ENCODE results near the gene QSOX1. TPM values are rescaled to one million over a fixed set of nuclear protein-coding genes. Genes with fewer than 3 reads are reported as not detected.

The QSOX1 gene
- total and polyA plus RNA-seq, 2 experiments from 2014 or later: 225 to 257 TPM

- no peaks in the 10 kb centered on the region for H3K9me3 ChIP-seq (ENCODE audit: low read depth)
- no peak overlapping the region for H3K4me2 ChIP-seq
- TF ChIP-seq EZH2 (IDR thresholded peaks at IDR 0.05; ENCODE audit: borderline replicate concordance) (no peak), EZH2phosphoT487 (IDR thresholded peaks at IDR 0.05; ENCODE audit: low read depth, severe bottlenecking, unreplicated experiment) (no peak), CTCF (IDR thresholded peaks at IDR 0.05; ENCODE audit: poor library complexity) (peak; percentile 38)
- H4K20me1 ChIP-seq (ENCODE audit: insufficient read depth, poor library complexity, severe bottlenecking): no peaks in the 10 kb centered on the region
- no peak overlapping the region for H3K4me3 ChIP-seq
- no peaks in the 10 kb centered on the region for H3K36me3 ChIP-seq (replicated peaks; ENCODE audit: insufficient read depth, low read depth)
- H3K27me3 ChIP-seq: no peaks in the 10 kb centered on the region
- no peaks in the 10 kb centered on the region for H3K9me2 ChIP-seq (replicated peaks; ENCODE audit: insufficient read depth)
- H3K79me2 ChIP-seq: no peaks in the 10 kb centered on the region
- WGBS (ENCODE audit: low lambda C conversion rate, missing lambda C conversion rate): 81% methylated on average over 7 of the region's 7 CpGs
- peak; percentile 39 for DNase-seq (ENCODE audit: low spot score)
- no peak overlapping the region for H3K27ac ChIP-seq
- H3K4me1 ChIP-seq (ENCODE audit: insufficient read depth): no peaks in the 10 kb centered on the region
- H2AFZ ChIP-seq: no peak overlapping the region
Observed at GRCh38 chr1:180181048-180181447, 26.4 kb downstream of the QSOX1 start.

DNA sequence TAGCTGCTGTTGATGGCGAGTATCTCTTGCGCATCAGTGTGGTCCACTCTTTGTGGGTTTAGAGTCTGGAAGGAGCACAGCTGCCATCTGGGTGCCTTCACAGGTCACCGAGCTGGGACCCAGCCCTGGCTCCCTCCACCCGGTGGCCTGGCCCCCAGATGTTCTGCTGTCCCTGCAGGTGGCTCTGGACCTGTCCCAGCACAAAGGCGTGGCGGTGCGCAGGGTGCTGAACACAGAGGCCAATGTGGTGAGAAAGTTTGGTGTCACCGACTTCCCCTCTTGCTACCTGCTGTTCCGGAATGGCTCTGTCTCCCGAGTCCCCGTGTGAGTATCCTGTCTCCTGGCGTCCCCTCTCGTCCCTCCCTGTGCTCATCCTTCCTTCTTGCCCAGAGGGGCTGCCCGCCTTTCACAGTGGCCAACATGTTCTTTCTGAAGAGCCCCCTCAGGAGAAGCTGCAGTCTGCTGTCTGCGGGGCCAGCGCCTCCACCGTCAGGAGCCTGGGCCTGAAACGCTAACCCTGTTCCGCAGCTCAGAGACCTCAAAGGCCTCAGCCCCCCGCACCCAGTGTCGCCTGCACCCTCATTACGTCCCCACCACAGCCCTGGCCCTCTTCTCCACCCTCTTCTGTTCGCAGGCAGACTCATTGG is 27.4 kb downstream of the QSOX1 start:
- Histone ChIP-seq H3K4me2 (no peak overlapping the region), H3K27me3 (no peaks in the 10 kb centered on the region), H3K79me2 (no peaks in the 10 kb centered on the region), H3K36me3 (replicated peaks; ENCODE audit: insufficient read depth, low read depth) (no peaks in the 10 kb centered on the region), H3K9me2 (replicated peaks; ENCODE audit: insufficient read depth) (no peaks in the 10 kb centered on the region), H2AFZ (no peak overlapping the region), H4K20me1 (ENCODE audit: insufficient read depth, poor library complexity, severe bottlenecking) (no peaks in the 10 kb centered on the region), H3K27ac (no peak overlapping the region), H3K9me3 (ENCODE audit: low read depth) (no peaks in the 10 kb centered on the region), H3K4me3 (no peak overlapping the region), H3K4me1 (ENCODE audit: insufficient read depth) (no peaks in the 10 kb centered on the region)
- DNase-seq (ENCODE audit: low spot score): no peak
- WGBS (ENCODE audit: low lambda C conversion rate, missing lambda C conversion rate): 97% methylated on average over 23 of the region's 23 CpGs
- TF ChIP-seq CTCF (IDR thresholded peaks at IDR 0.05; ENCODE audit: poor library complexity): no peak
- no peak for TF ChIP-seq EZH2phosphoT487 (IDR thresholded peaks at IDR 0.05; ENCODE audit: low read depth, severe bottlenecking, unreplicated experiment)
- no peak for TF ChIP-seq EZH2 (IDR thresholded peaks at IDR 0.05; ENCODE audit: borderline replicate concordance)

- Histone ChIP-seq H3K79me2 (no peaks in the 10 kb centered on the region), H2AFZ (no peak overlapping the region), H4K20me1 (ENCODE audit: insufficient read depth, poor library complexity, severe bottlenecking) (no peaks in the 10 kb centered on the region), H3K4me2 (no peak overlapping the region), H3K9me3 (ENCODE audit: low read depth) (no peaks in the 10 kb centered on the region), H3K4me1 (ENCODE audit: insufficient read depth) (no peaks in the 10 kb centered on the region), H3K36me3 (replicated peaks; ENCODE audit: insufficient read depth, low read depth) (no peaks in the 10 kb centered on the region), H3K27me3 (no peaks in the 10 kb centered on the region), H3K9me2 (replicated peaks; ENCODE audit: insufficient read depth) (no peaks in the 10 kb centered on the region), H3K4me3 (no peak overlapping the region), H3K27ac (no peak overlapping the region)
- TF ChIP-seq EZH2 (IDR thresholded peaks at IDR 0.05; ENCODE audit: borderline replicate concordance): no peak
- TF ChIP-seq EZH2phosphoT487 (IDR thresholded peaks at IDR 0.05; ENCODE audit: low read depth, severe bottlenecking, unreplicated experiment): no peak
- TF ChIP-seq CTCF (IDR thresholded peaks at IDR 0.05; ENCODE audit: poor library complexity): no peak
- 94% methylated on average over 21 of the region's 22 CpGs for WGBS (ENCODE audit: low lambda C conversion rate, missing lambda C conversion rate)
- DNase-seq (ENCODE audit: low spot score): no peak
Observed at GRCh38 chr1:180182643-180183311, 28.1 kb downstream of the QSOX1 start.

All from hepatocyte (in vitro differentiated cells).